ENCODE data around the gene VEZT.

DNA sequence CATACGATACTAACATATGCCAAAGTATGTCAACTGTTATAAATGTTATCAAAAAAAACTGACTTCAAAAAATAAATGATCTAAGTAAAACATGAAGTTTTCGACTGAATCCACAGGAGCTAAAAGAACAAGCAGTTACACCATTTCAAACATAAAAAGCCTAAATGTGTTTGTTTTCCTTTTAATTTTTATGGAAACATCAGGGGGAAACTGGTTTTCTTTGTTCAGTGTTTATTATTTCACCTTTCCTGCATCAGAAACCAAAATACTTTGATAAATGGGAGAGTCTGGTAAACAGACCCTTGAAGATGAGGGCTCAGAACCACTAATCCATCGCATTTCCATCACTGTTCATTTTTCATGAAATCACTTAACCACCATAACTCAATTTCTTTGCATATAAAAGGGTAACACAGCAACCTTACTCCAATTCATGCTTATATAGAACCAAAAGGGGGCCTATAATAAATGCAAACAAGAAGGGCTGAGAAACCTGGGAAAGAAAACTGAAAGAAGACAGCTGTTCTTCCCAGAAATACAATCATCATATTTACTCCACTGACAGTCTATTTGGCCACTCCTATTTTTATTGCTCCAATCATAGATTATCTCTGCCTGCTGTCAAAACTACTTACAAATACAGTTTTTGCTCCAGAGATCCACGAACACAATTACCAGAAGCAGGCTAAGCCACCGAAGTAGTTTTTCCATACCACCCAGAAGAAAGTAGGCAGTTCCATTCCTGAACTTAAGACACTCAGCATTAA is 17.3 kb upstream of the VEZT start:
- no peak for TF ChIP-seq CTCF (IDR thresholded peaks at IDR 0.05; ENCODE audit: low read depth, low read length, poor library complexity, severe bottlenecking)
- no peak for TF ChIP-seq EZH2phosphoT487 (IDR thresholded peaks at IDR 0.05; ENCODE audit: borderline replicate concordance, low read length)

Measured in DOHH2 (cell line).